CD4-positive, alpha-beta memory T cell (primary cell): ENCODE measurements around the gene RNASEH2C. TPM values are rescaled to one million over a fixed set of nuclear protein-coding genes. Genes with fewer than 3 reads are reported as not detected.

Experiments used
- CTCF ChIA-PET: fragments of 350-600 bp; sonication (Branson Sonifier 250); formaldehyde crosslinking; loops from one replicate; lab custom pipeline; 2021; ENCODE audit warnings: inconsistent platforms; ENCODE audit not compliant: partially characterized antibody; lab: Charles Lee
- POLR2A ChIA-PET: fragments of 350-600 bp; sonication (Branson Sonifier 250); formaldehyde crosslinking; loops from one replicate; lab custom pipeline; 2021; ENCODE audit not compliant: partially characterized antibody; lab: Charles Lee
- DNase-seq, 5 donors: peaks; one replicate each; pipeline versions ENCODE4 v3.0.0 to v3.0.0-alpha.2; 2020 to 2022; ENCODE audit warnings: mixed read lengths in 1 of 5
- H3K27ac ChIP-seq: one replicate; pipeline ENCODE4 v1.7.0; 2013; ENCODE audit warnings: low read depth, low read length
- H3K27me3 ChIP-seq: 2 replicates; pipeline ENCODE4 v1.7.0; 2013; ENCODE audit warnings: mild to moderate bottlenecking, low read length, moderate library complexity; ENCODE audit not compliant: insufficient read depth
- H3K36me3 ChIP-seq: 2 replicates; pipeline ENCODE4 v1.7.0; 2013; ENCODE audit warnings: mild to moderate bottlenecking, low read length, moderate library complexity; ENCODE audit not compliant: insufficient read depth
- H3K4me1 ChIP-seq: 2 replicates; pipeline ENCODE4 v1.7.0; 2013; ENCODE audit warnings: mild to moderate bottlenecking, low read length, moderate library complexity; ENCODE audit not compliant: insufficient read depth
- H3K4me3 ChIP-seq, 2 donors: one replicate each; pipeline ENCODE4 v1.7.0; 2013; ENCODE audit warnings: low read length in 2 of 2, mild to moderate bottlenecking in 1 of 2
- H3K9me3 ChIP-seq, 2 donors: one replicate each; pipeline ENCODE4 v1.7.0; 2013; ENCODE audit warnings: low read length in 2 of 2, control low read depth in 1 of 2; ENCODE audit not compliant: control insufficient read depth in 1 of 2
- H3K27ac Mint-ChIP-seq, 7 donors: one replicate each; pipeline ENCODE4 v1.8.0; 2020 to 2021; ENCODE audit warnings: mixed read lengths in 7 of 7, mild to moderate bottlenecking in 6 of 7, inconsistent platforms in 3 of 7, moderate library complexity in 3 of 7
- H3K27me3 Mint-ChIP-seq, 2 donors: one replicate each; pipeline ENCODE4 v1.8.0; 2020 to 2021; ENCODE audit warnings: mixed read lengths in 2 of 2
- H3K36me3 Mint-ChIP-seq, 2 donors: one replicate each; pipeline ENCODE4 v1.8.0; 2020 to 2021; ENCODE audit warnings: mixed read lengths in 2 of 2, inconsistent platforms in 1 of 2, mild to moderate bottlenecking in 1 of 2
- H3K4me1 Mint-ChIP-seq, 4 donors: one replicate each; pipeline ENCODE4 v1.8.0; 2020 to 2021; ENCODE audit warnings: mixed read lengths in 4 of 4, mild to moderate bottlenecking in 1 of 4
- H3K4me3 Mint-ChIP-seq, 8 donors: one replicate each; pipeline ENCODE4 v1.8.0; 2020 to 2021; ENCODE audit warnings: mixed read lengths in 8 of 8, mild to moderate bottlenecking in 7 of 8, moderate library complexity in 6 of 8, inconsistent platforms in 3 of 8
- H3K9me3 Mint-ChIP-seq, 8 donors: one replicate each; pipeline ENCODE4 v1.8.0; 2020 to 2021; ENCODE audit warnings: mixed read lengths in 8 of 8, mild to moderate bottlenecking in 5 of 8, inconsistent platforms in 3 of 8, moderate library complexity in 1 of 8
- intact Hi-C: fragments of 100-400 bp; cut with micrococcal nuclease; formaldehyde crosslinking; loops from one replicate; pipeline ENCODE4 v1.15.1; 2023
- polyA plus RNA-seq, 2 donors: library from polyadenylated mRNA; unstranded; fragments of 300-500 nt; fragmentation: Illumina TruSeq; gene quantifications; one replicate each; pipeline ENCODE4 v1.2.3, GENCODE V29; 2021
- total RNA-seq, 2 experiments: library from RNA; stranded (reverse); gene quantifications; one replicate each; pipeline ENCODE4 v1.2.3, GENCODE V29; 2021

Gene RNASEH2C
- total and polyA plus RNA-seq, 4 experiments from 2014 or later: 61.4 to 74.2 (median 69.4) TPM

GRCh38 chr11:65680192-65680743, 40.3 kb downstream of the RNASEH2C start:
- H3K4me1 Mint-ChIP-seq: no peaks in the 10 kb centered on the region
- CTCF ChIA-PET: interaction anchor here (1.9 kb wide), 1 partner anchor 25 kb away, joined by 5 read pairs; no protein-coding TSS in a partner anchor

GRCh38 chr11:65672982-65673381, 47.6 kb downstream of the RNASEH2C start:
- H3K4me3 Mint-ChIP-seq: no peak overlapping the region
- no peaks in the 10 kb centered on the region for H3K9me3 Mint-ChIP-seq
- ChIA-PET POLR2A (interaction anchor here (0.9 to 1.8 kb wide), 2 partner anchors 10 to 19 kb away, joined by 4 to 7 read pairs; partner anchors contain the start of gene RELA), CTCF (no interaction called here)
- Histone ChIP-seq H3K36me3 (no peaks in the 10 kb centered on the region), H3K4me3 (no peak overlapping the region), H3K9me3 (no peaks in the 10 kb centered on the region), H3K27ac (no peak overlapping the region), H3K27me3 (no peaks in the 10 kb centered on the region), H3K4me1 (no peaks in the 10 kb centered on the region)
- no peaks in the 10 kb centered on the region for H3K4me1 Mint-ChIP-seq
- H3K27ac Mint-ChIP-seq: no peak overlapping the region
- H3K27me3 Mint-ChIP-seq: no peaks in the 10 kb centered on the region
- intact Hi-C loops: no loop called here
- no peaks in the 10 kb centered on the region for H3K36me3 Mint-ChIP-seq
- no peak for DNase-seq

More at GRCh38 chr11:65680192-65680743, 40.3 kb downstream of the RNASEH2C start:
- intact Hi-C loops: no loop called here
- Mint-ChIP-seq H3K27ac (no peak overlapping the region), H3K27me3 (peaks cover 2% of the 10 kb centered on the region in 2 donors), H3K4me3 (no peak overlapping the region), H3K9me3 (no peaks in the 10 kb centered on the region), H3K36me3 (no peaks in the 10 kb centered on the region)
- no peaks in the 10 kb centered on the region for H3K27me3 ChIP-seq
- no peak for DNase-seq
- H3K36me3 ChIP-seq: no peaks in the 10 kb centered on the region
- H3K27ac ChIP-seq: no peak overlapping the region
- H3K9me3 ChIP-seq: no peaks in the 10 kb centered on the region
- no peaks in the 10 kb centered on the region for H3K4me1 ChIP-seq
- POLR2A ChIA-PET: no interaction called here
- H3K4me3 ChIP-seq: no peak overlapping the region

DNA sequence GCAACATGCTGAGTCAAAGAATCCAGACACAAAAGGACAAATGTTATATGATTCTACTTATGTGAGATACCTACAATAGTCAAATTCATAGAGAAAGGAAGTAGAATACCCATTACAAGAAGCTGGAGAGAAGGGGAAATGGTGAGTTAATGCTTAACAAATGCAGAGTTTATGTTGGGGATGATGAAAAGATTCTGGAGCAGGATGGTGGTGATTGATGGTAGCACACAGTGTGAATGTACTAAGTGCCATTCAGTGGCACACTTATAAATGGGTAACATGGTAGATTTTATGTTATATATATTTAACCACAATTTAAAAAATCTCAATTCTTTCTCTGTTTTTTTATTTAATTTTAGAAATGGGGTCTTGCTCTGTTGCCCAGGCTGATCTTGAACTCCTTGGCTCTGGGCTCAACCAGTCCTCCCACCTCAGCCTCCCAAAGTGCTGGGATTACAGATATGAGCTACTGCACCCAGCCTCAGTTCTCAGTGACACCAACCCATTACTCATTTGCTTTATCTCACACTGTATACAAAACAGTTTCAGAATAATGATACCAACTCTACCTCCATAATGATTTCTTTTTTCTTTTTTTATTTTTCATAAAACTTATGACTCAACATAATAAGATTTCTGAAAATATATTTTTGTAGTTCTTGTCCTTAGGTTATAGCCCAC, 48.3 kb downstream of the RNASEH2C start:
- Histone ChIP-seq H3K9me3 (no peaks in the 10 kb centered on the region), H3K27ac (no peak overlapping the region), H3K36me3 (no peaks in the 10 kb centered on the region), H3K4me3 (no peak overlapping the region), H3K27me3 (no peaks in the 10 kb centered on the region), H3K4me1 (no peaks in the 10 kb centered on the region)
- DNase-seq: no peak
- intact Hi-C loops: no loop called here
- ChIA-PET POLR2A (interaction anchor here (0.8 to 1.8 kb wide), 3 partner anchors 9 to 114 kb away, joined by 3 to 7 read pairs (median 4); partner anchors contain the start of genes LTBP3 and RELA), CTCF (interaction anchor here (1.2 kb wide), 1 partner anchor 39 kb away, joined by 3 read pairs; no protein-coding TSS in a partner anchor)
- Mint-ChIP-seq H3K27ac (peak overlapping the region in 2 of 7 donors; percentile 2 to 37), H3K4me1 (no peaks in the 10 kb centered on the region), H3K4me3 (no peak overlapping the region), H3K9me3 (no peaks in the 10 kb centered on the region), H3K27me3 (no peaks in the 10 kb centered on the region), H3K36me3 (no peaks in the 10 kb centered on the region)

Other genes starting within 250 kb of the RNASEH2C start
- over 10,000 TPM; 29,058 to 29,932 TPM for gene MALAT1, start 221.8 kb downstream of the RNASEH2C start, total RNA-seq
- gene MALAT1, start 221.8 kb downstream of the RNASEH2C start, polyA plus RNA-seq: 1,000 to 10,000 TPM; 2,969 to 3,488 TPM
- gene SCYL1, start 195.7 kb downstream of the RNASEH2C start, total RNA-seq: 10 to 100 TPM; 72.5 to 81.3 TPM
- 10 to 100 TPM; 22.9 to 40.8 TPM for gene SCYL1, start 195.7 kb downstream of the RNASEH2C start, polyA plus RNA-seq
- gene LTBP3, start 162.4 kb downstream of the RNASEH2C start, total RNA-seq: 100 to 1,000 TPM; 201 to 211 TPM
- 10 to 100 TPM in 1 of 2 donors, 1 to 10 TPM in 1; 9.0 to 23.6 TPM for gene LTBP3, start 162.4 kb downstream of the RNASEH2C start, polyA plus RNA-seq
- gene ZNRD2, start 150.3 kb downstream of the RNASEH2C start, total RNA-seq: 10 to 100 TPM; 24.6 to 27.5 TPM
- gene ZNRD2, start 150.3 kb downstream of the RNASEH2C start, polyA plus RNA-seq: 10 to 100 TPM; 70.1 to 74.9 TPM
- 10 to 100 TPM; 68.9 to 71.4 TPM for gene FAM89B, start 148.3 kb downstream of the RNASEH2C start, total RNA-seq
- gene FAM89B, start 148.3 kb downstream of the RNASEH2C start, polyA plus RNA-seq: 100 to 1,000 TPM; 130 to 164 TPM
- gene EHBP1L1, start 144.7 kb downstream of the RNASEH2C start, total RNA-seq: 100 to 1,000 TPM; 151 to 154 TPM
- gene EHBP1L1, start 144.7 kb downstream of the RNASEH2C start, polyA plus RNA-seq: 10 to 100 TPM in 1 of 2 donors, 1 to 10 TPM in 1; 8.9 to 25.2 TPM
- 1 to 10 TPM; 1.6 to 2.7 TPM for gene KCNK7, start 125.0 kb downstream of the RNASEH2C start, total RNA-seq
- gene KCNK7, start 125.0 kb downstream of the RNASEH2C start, polyA plus RNA-seq: 1 to 10 TPM in 1 of 2 donors, not detected in 1; 1.2 TPM
- gene MAP3K11, start 106.6 kb downstream of the RNASEH2C start, total RNA-seq: 10 to 100 TPM; 92.0 to 93.6 TPM
- gene MAP3K11, start 106.6 kb downstream of the RNASEH2C start, polyA plus RNA-seq: 10 to 100 TPM in 1 of 2 donors, 1 to 10 TPM in 1; 6.3 to 24.1 TPM
- gene PCNX3, start 105.0 kb downstream of the RNASEH2C start, total RNA-seq: 10 to 100 TPM; 63.3 to 66.3 TPM
- 1 to 10 TPM in 1 of 2 donors, under 1 TPM in 1; 0.41 to 6.3 TPM for gene PCNX3, start 105.0 kb downstream of the RNASEH2C start, polyA plus RNA-seq
- 100 to 1,000 TPM; 150 to 169 TPM for gene SIPA1, start 82.7 kb downstream of the RNASEH2C start, total RNA-seq
- 100 to 1,000 TPM in 1 of 2 donors, 10 to 100 TPM in 1; 50.1 to 204 TPM for gene SIPA1, start 82.7 kb downstream of the RNASEH2C start, polyA plus RNA-seq
- 100 to 1,000 TPM; 170 to 173 TPM for gene RELA, start 57.9 kb downstream of the RNASEH2C start, total RNA-seq
- gene RELA, start 57.9 kb downstream of the RNASEH2C start, polyA plus RNA-seq: 10 to 100 TPM; 36.5 to 74.7 TPM
- 100 to 1,000 TPM in 1 of 2 experiments, 10 to 100 TPM in 1; 93.5 to 106 TPM for gene KAT5, start 8.5 kb downstream of the RNASEH2C start, total RNA-seq
- gene KAT5, start 8.5 kb downstream of the RNASEH2C start, polyA plus RNA-seq: 10 to 100 TPM; 45.4 to 61.5 TPM
- 10 to 100 TPM; 25.6 to 26.9 TPM for gene AP5B1, start 60.2 kb upstream of the RNASEH2C start, total RNA-seq
- gene AP5B1, start 60.2 kb upstream of the RNASEH2C start, polyA plus RNA-seq: 10 to 100 TPM in 1 of 2 donors, 1 to 10 TPM in 1; 5.2 to 13.7 TPM
- gene OVOL1, start 66.3 kb upstream of the RNASEH2C start, total RNA-seq: not detected
- gene OVOL1, start 66.3 kb upstream of the RNASEH2C start, polyA plus RNA-seq: not detected
- gene SNX32, start 113.2 kb upstream of the RNASEH2C start, total RNA-seq: under 1 TPM; 0.42 to 0.64 TPM
- under 1 TPM; 0.68 to 0.93 TPM for gene SNX32, start 113.2 kb upstream of the RNASEH2C start, polyA plus RNA-seq
- 100 to 1,000 TPM; 540 to 578 TPM for gene CFL1, start 137.4 kb upstream of the RNASEH2C start, total RNA-seq
- gene CFL1, start 137.4 kb upstream of the RNASEH2C start, polyA plus RNA-seq: 1,000 to 10,000 TPM; 2,794 to 2,825 TPM
- 10 to 100 TPM; 93.6 to 95.5 TPM for gene MUS81, start 139.6 kb upstream of the RNASEH2C start, total RNA-seq
- gene MUS81, start 139.6 kb upstream of the RNASEH2C start, polyA plus RNA-seq: 10 to 100 TPM; 24.0 to 31.1 TPM
- 1 to 10 TPM; 6.0 to 8.3 TPM for gene EFEMP2, start 152.0 kb upstream of the RNASEH2C start, total RNA-seq
- gene EFEMP2, start 152.0 kb upstream of the RNASEH2C start, polyA plus RNA-seq: under 1 TPM; 0.40 to 0.55 TPM
- 10 to 100 TPM; 30.1 to 30.4 TPM for gene CTSW, start 159.0 kb upstream of the RNASEH2C start, total RNA-seq
- gene CTSW, start 159.0 kb upstream of the RNASEH2C start, polyA plus RNA-seq: 100 to 1,000 TPM in 1 of 2 donors, 10 to 100 TPM in 1; 80.9 to 107 TPM
- 10 to 100 TPM; 39.9 to 42.1 TPM for gene FIBP, start 167.7 kb upstream of the RNASEH2C start, total RNA-seq
- gene FIBP, start 167.7 kb upstream of the RNASEH2C start, polyA plus RNA-seq: 10 to 100 TPM; 79.3 to 99.0 TPM
- 10 to 100 TPM; 22.9 to 24.9 TPM for gene CCDC85B, start 169.9 kb upstream of the RNASEH2C start, total RNA-seq
- 10 to 100 TPM; 60.0 to 68.3 TPM for gene CCDC85B, start 169.9 kb upstream of the RNASEH2C start, polyA plus RNA-seq
- gene FOSL1, start 179.6 kb upstream of the RNASEH2C start, total RNA-seq: under 1 TPM; 0.39 to 0.79 TPM
- gene FOSL1, start 179.6 kb upstream of the RNASEH2C start, polyA plus RNA-seq: under 1 TPM in 1 of 2 donors, not detected in 1; 0.81 TPM
- 10 to 100 TPM; 57.1 to 59.5 TPM for gene C11orf68, start 198.3 kb upstream of the RNASEH2C start, total RNA-seq
- 10 to 100 TPM; 48.0 to 81.6 TPM for gene C11orf68, start 198.3 kb upstream of the RNASEH2C start, polyA plus RNA-seq
- gene DRAP1, start 198.6 kb upstream of the RNASEH2C start, total RNA-seq: 10 to 100 TPM; 78.2 to 78.7 TPM
- 100 to 1,000 TPM in 1 of 2 donors, 10 to 100 TPM in 1; 90.4 to 102 TPM for gene DRAP1, start 198.6 kb upstream of the RNASEH2C start, polyA plus RNA-seq
- gene TSGA10IP, start 224.7 kb upstream of the RNASEH2C start, total RNA-seq: not detected
- gene TSGA10IP, start 224.7 kb upstream of the RNASEH2C start, polyA plus RNA-seq: not detected
- 10 to 100 TPM; 83.9 to 90.6 TPM for gene SART1, start 240.9 kb upstream of the RNASEH2C start, total RNA-seq
- gene SART1, start 240.9 kb upstream of the RNASEH2C start, polyA plus RNA-seq: 10 to 100 TPM; 11.5 to 50.5 TPM